Liver (tissue), 9 donors: ENCODE data around the gene MSMP. TPM values are rescaled to one million over a fixed set of nuclear protein-coding genes. Genes with fewer than 3 reads are reported as not detected.

Experiments
- DNase-seq: peaks from one replicate; pipeline ENCODE4 v3.0.0-alpha.2; 2017; ENCODE audit warnings: low spot score
- H3K27ac ChIP-seq, 2 donors: one replicate each; pipeline ENCODE4 v1.7.0; 2013; ENCODE audit warnings: inconsistent platforms in 2 of 2, low read length in 2 of 2, control low read depth in 1 of 2, low read depth in 1 of 2, mild to moderate bottlenecking in 1 of 2
- H3K27me3 ChIP-seq, 4 donors: one replicate each; pipeline versions ENCODE4 v1.6.1 to v1.7.0; 2013; ENCODE audit warnings: low read length in 3 of 4, inconsistent platforms in 1 of 4, mild to moderate bottlenecking in 1 of 4, moderate library complexity in 1 of 4; ENCODE audit not compliant: control insufficient read depth in 4 of 4, insufficient read depth in 4 of 4
- H3K36me3 ChIP-seq, 4 donors: one replicate each; pipeline versions ENCODE4 v1.6.1 to v1.7.0; 2013; ENCODE audit warnings: low read length in 3 of 4, mild to moderate bottlenecking in 3 of 4, low read depth in 1 of 4, moderate library complexity in 1 of 4; ENCODE audit not compliant: control insufficient read depth in 4 of 4, insufficient read depth in 3 of 4
- H3K4me1 ChIP-seq, 4 donors: one replicate each; pipeline versions ENCODE4 v1.6.1 to v1.7.0; 2013; ENCODE audit warnings: low read length in 3 of 4, mild to moderate bottlenecking in 3 of 4, moderate library complexity in 1 of 4; ENCODE audit not compliant: control insufficient read depth in 4 of 4, insufficient read depth in 4 of 4
- H3K4me3 ChIP-seq, 3 donors: one replicate each; pipeline versions ENCODE4 v1.6.1 to v1.7.0; 2013; ENCODE audit warnings: low read length in 3 of 3, control low read depth in 1 of 3, low read depth in 1 of 3, mild to moderate bottlenecking in 1 of 3
- H3K9ac ChIP-seq, 2 donors: one replicate each; pipeline ENCODE4 v1.7.0; 2013; ENCODE audit warnings: low read length in 2 of 2, mild to moderate bottlenecking in 2 of 2, moderate library complexity in 2 of 2, control low read depth in 1 of 2, low read depth in 1 of 2
- H3K9me3 ChIP-seq, 4 donors: one replicate each; pipeline versions ENCODE4 v1.6.1 to v1.7.0; 2013; ENCODE audit warnings: low read length in 3 of 4; ENCODE audit not compliant: control insufficient read depth in 4 of 4
- EGR1 ChIP-seq, 2 donors: IDR thresholded peaks; 2 replicates each; pipeline ENCODE4 v1.6.1; 2016 to 2018; ENCODE audit warnings: antibody characterized with exemption in 2 of 2, low read depth in 2 of 2
- FOXA1 ChIP-seq: IDR thresholded peaks from 2 replicates; pipeline ENCODE4 v1.6.1; 2016; ENCODE audit warnings: antibody characterized with exemption
- FOXA2 ChIP-seq: IDR thresholded peaks from 2 replicates; pipeline ENCODE4 v1.6.1; 2016; ENCODE audit warnings: antibody characterized with exemption
- GABPA ChIP-seq, 2 donors: IDR thresholded peaks in 1 of 2; conservative IDR thresholded peaks in 1 of 2; 2 replicates each; pipeline ENCODE4 v1.6.1; 2016; ENCODE audit warnings: antibody characterized with exemption in 2 of 2, mild to moderate bottlenecking in 1 of 2, moderate library complexity in 1 of 2
- HNF4A ChIP-seq, 2 donors: conservative IDR thresholded peaks; 2 replicates each; pipeline ENCODE4 v1.6.1; 2016; ENCODE audit warnings: antibody characterized with exemption in 2 of 2, mild to moderate bottlenecking in 2 of 2
- HNF4G ChIP-seq: IDR thresholded peaks from 2 replicates; pipeline ENCODE4 v1.6.1; 2016; ENCODE audit warnings: antibody characterized with exemption
- JUND ChIP-seq, 2 donors: IDR thresholded peaks; 2 replicates each; pipeline ENCODE4 v1.6.1; 2016; ENCODE audit warnings: antibody characterized with exemption in 2 of 2
- NR2F2 ChIP-seq: IDR thresholded peaks from 2 replicates; pipeline ENCODE4 v1.6.1; 2016; ENCODE audit warnings: antibody characterized with exemption
- RAD21 ChIP-seq, 2 donors: IDR thresholded peaks; 2 replicates each; pipeline ENCODE4 v1.6.1; 2016; ENCODE audit warnings: antibody characterized with exemption in 2 of 2, mild to moderate bottlenecking in 2 of 2
- RXRA ChIP-seq, 2 donors: IDR thresholded peaks; 2 replicates each; pipeline ENCODE4 v1.6.1; 2017 to 2018; ENCODE audit warnings: antibody characterized with exemption in 2 of 2, mild to moderate bottlenecking in 1 of 2
- SP1 ChIP-seq: IDR thresholded peaks from 2 replicates; pipeline ENCODE4 v1.6.1; 2018; ENCODE audit warnings: antibody characterized with exemption, mild to moderate bottlenecking
- TAF1 ChIP-seq: conservative IDR thresholded peaks from 2 replicates; pipeline ENCODE4 v1.6.1; 2016; ENCODE audit warnings: antibody characterized with exemption, mild to moderate bottlenecking
- YY1 ChIP-seq: IDR thresholded peaks from 2 replicates; pipeline ENCODE4 v1.6.1; 2016; ENCODE audit warnings: antibody characterized with exemption, mild to moderate bottlenecking
- WGBS: extraction: QIAGEN DNeasy Blood & Tissue Kit; methylation state at CpG from one replicate; pipeline ENCODE4 v1.1.7; 2013; 5-methylcytosine and 5-hydroxymethylcytosine counted together
- polyA plus RNA-seq, 2 donors: library from polyadenylated mRNA; stranded (reverse) in 1 of 2; unstranded in 1 of 2; fragments of 200-250 nt in 1 of 2; fragments of >200 nt in 1 of 2; fragmentation: Nextera tagmentation in 1 of 2; extraction: Ambion mirVana in 1 of 2; gene quantifications; one replicate each; pipeline versions ENCODE4 v1.2.1 to v1.2.3, GENCODE V29; 2013 to 2015
- total RNA-seq, 2 donors: library from RNA; depleted of rRNA; stranded (reverse); fragments of >200 nt; gene quantifications; one replicate each; pipeline ENCODE4 v1.2.3, GENCODE V29; 2014
- TF ChIP-seq, protein P1 (sequence below): fragments of 150-350 bp; IDR thresholded peaks from 2 replicates; pipeline ENCODE4 v1.5.1; 2017; ENCODE audit warnings: improper control_type of control experiment, low read depth, low read length; ENCODE audit not compliant: missing input control
- TF ChIP-seq, protein P2 (sequence below): IDR thresholded peaks from 2 replicates; pipeline ENCODE4 v1.6.1; 2016; ENCODE audit warnings: antibody characterized with exemption, mild to moderate bottlenecking
- TF ChIP-seq, protein P3 (sequence below): IDR thresholded peaks from 2 replicates; pipeline ENCODE4 v1.6.1; 2016; ENCODE audit warnings: antibody characterized with exemption
- TF ChIP-seq, protein P4 (sequence below): IDR thresholded peaks from 2 replicates; pipeline ENCODE4 v1.6.1; 2016; ENCODE audit warnings: antibody characterized with exemption
- TF ChIP-seq, protein P5 (sequence below): IDR thresholded peaks from 2 replicates; pipeline ENCODE4 v1.6.1; 2016; ENCODE audit warnings: antibody characterized with exemption
- donor health status: healthy.
- donor health status: healthy.
- donor health status: healthy.
- donor health status: healthy.
- donor health status: healthy.

The MSMP gene
- total and polyA plus RNA-seq, 4 donors = not detected

DNA sequence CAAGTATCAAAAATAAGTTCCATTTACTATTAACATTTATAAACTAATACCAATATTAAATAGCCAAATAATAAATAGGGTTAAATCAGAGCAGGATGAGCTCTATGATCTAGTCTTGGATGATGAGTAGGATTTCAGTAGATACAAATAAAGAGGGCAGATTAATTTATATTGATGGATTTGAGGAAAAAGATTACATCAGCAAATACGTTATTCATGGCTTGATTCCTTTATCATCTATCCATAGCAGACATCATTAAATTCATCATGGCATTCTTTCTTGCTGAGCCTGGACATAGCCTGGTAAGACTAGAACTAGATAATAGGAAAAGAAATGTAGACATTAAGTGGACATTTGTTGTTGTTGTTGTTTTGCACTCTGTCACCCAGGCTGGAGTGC lies 13.4 kb upstream of the MSMP start:
- no peak for DNase-seq
- Histone ChIP-seq H3K9ac (no peak overlapping the region), H3K9me3 (no peaks in the 10 kb centered on the region), H3K27ac (no peak overlapping the region), H3K4me3 (no peak overlapping the region), H3K36me3 (no peaks in the 10 kb centered on the region), H3K4me1 (peaks cover 2 to 22% (median 17%) of the 10 kb centered on the region in 4 donors), H3K27me3 (no peaks in the 10 kb centered on the region)
- TF ChIP-seq TAF1 = no peak
- TF ChIP-seq, protein P1, sequence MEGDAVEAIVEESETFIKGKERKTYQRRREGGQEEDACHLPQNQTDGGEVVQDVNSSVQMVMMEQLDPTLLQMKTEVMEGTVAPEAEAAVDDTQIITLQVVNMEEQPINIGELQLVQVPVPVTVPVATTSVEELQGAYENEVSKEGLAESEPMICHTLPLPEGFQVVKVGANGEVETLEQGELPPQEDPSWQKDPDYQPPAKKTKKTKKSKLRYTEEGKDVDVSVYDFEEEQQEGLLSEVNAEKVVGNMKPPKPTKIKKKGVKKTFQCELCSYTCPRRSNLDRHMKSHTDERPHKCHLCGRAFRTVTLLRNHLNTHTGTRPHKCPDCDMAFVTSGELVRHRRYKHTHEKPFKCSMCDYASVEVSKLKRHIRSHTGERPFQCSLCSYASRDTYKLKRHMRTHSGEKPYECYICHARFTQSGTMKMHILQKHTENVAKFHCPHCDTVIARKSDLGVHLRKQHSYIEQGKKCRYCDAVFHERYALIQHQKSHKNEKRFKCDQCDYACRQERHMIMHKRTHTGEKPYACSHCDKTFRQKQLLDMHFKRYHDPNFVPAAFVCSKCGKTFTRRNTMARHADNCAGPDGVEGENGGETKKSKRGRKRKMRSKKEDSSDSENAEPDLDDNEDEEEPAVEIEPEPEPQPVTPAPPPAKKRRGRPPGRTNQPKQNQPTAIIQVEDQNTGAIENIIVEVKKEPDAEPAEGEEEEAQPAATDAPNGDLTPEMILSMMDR = no peak
- no peak for TF ChIP-seq HNF4G
- TF ChIP-seq, protein P2, sequence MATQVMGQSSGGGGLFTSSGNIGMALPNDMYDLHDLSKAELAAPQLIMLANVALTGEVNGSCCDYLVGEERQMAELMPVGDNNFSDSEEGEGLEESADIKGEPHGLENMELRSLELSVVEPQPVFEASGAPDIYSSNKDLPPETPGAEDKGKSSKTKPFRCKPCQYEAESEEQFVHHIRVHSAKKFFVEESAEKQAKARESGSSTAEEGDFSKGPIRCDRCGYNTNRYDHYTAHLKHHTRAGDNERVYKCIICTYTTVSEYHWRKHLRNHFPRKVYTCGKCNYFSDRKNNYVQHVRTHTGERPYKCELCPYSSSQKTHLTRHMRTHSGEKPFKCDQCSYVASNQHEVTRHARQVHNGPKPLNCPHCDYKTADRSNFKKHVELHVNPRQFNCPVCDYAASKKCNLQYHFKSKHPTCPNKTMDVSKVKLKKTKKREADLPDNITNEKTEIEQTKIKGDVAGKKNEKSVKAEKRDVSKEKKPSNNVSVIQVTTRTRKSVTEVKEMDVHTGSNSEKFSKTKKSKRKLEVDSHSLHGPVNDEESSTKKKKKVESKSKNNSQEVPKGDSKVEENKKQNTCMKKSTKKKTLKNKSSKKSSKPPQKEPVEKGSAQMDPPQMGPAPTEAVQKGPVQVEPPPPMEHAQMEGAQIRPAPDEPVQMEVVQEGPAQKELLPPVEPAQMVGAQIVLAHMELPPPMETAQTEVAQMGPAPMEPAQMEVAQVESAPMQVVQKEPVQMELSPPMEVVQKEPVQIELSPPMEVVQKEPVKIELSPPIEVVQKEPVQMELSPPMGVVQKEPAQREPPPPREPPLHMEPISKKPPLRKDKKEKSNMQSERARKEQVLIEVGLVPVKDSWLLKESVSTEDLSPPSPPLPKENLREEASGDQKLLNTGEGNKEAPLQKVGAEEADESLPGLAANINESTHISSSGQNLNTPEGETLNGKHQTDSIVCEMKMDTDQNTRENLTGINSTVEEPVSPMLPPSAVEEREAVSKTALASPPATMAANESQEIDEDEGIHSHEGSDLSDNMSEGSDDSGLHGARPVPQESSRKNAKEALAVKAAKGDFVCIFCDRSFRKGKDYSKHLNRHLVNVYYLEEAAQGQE = no peak
- no peak for TF ChIP-seq JUND (IDR thresholded peaks at IDR 0.05)
- TF ChIP-seq, protein P3, sequence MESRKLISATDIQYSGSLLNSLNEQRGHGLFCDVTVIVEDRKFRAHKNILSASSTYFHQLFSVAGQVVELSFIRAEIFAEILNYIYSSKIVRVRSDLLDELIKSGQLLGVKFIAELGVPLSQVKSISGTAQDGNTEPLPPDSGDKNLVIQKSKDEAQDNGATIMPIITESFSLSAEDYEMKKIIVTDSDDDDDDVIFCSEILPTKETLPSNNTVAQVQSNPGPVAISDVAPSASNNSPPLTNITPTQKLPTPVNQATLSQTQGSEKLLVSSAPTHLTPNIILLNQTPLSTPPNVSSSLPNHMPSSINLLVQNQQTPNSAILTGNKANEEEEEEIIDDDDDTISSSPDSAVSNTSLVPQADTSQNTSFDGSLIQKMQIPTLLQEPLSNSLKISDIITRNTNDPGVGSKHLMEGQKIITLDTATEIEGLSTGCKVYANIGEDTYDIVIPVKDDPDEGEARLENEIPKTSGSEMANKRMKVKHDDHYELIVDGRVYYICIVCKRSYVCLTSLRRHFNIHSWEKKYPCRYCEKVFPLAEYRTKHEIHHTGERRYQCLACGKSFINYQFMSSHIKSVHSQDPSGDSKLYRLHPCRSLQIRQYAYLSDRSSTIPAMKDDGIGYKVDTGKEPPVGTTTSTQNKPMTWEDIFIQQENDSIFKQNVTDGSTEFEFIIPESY = no peak
- TF ChIP-seq, protein P4, sequence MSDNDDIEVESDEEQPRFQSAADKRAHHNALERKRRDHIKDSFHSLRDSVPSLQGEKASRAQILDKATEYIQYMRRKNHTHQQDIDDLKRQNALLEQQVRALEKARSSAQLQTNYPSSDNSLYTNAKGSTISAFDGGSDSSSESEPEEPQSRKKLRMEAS = no peak
- TF ChIP-seq RAD21 (IDR thresholded peaks at IDR 0.05) = no peak
- TF ChIP-seq FOXA2 = no peak
- no peak for TF ChIP-seq HNF4A (conservative IDR thresholded peaks at IDR 0.05)
- no peak for TF ChIP-seq SP1
- TF ChIP-seq GABPA (IDR thresholded peaks at IDR 0.05 in 1 of 2, conservative IDR thresholded peaks at IDR 0.05 in 1 of 2) = no peak
- 95% methylated on average over 1 of the region's 1 CpG for WGBS

DNA sequence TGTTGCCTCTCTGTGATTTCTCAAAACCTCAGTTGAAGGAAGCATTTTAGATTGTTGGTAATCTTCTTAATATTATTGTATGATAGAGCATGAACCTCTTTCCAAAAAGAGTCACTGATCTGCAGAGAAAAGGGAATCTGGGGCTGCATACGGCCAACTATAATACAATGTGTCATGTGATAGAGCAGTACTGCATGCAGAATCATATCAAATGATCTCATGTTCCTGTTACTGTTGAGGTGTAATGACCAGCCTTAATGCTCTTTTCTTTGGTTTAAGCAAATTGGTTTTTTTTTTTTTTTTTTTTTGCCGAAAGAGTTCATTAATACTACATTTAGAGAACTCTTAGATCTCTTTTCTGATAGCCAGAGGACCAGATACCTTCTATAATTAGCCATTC lies 12.9 kb upstream of the MSMP start:
- Histone ChIP-seq H3K27me3 (no peaks in the 10 kb centered on the region), H3K9ac (no peak overlapping the region), H3K4me3 (no peak overlapping the region), H3K36me3 (no peaks in the 10 kb centered on the region), H3K27ac (no peak overlapping the region), H3K9me3 (no peaks in the 10 kb centered on the region), H3K4me1 (peaks cover 2 to 20% (median 17%) of the 10 kb centered on the region in 4 donors)
- TF ChIP-seq NR2F2 (no peak), JUND (IDR thresholded peaks at IDR 0.05) (no peak), GABPA (IDR thresholded peaks at IDR 0.05 in 1 of 2, conservative IDR thresholded peaks at IDR 0.05 in 1 of 2) (no peak), HNF4A (conservative IDR thresholded peaks at IDR 0.05) (no peak), TAF1 (no peak), FOXA1 (no peak), EGR1 (IDR thresholded peaks at IDR 0.05; ENCODE audit: low read depth in 2 of 2) (no peak), FOXA2 (no peak), YY1 (no peak), RXRA (IDR thresholded peaks at IDR 0.05) (no peak), SP1 (no peak)
- TF ChIP-seq, protein P4 = no peak
- TF ChIP-seq, protein P5, sequence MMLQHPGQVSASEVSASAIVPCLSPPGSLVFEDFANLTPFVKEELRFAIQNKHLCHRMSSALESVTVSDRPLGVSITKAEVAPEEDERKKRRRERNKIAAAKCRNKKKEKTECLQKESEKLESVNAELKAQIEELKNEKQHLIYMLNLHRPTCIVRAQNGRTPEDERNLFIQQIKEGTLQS = no peak
- TF ChIP-seq, protein P2 = no peak
- TF ChIP-seq, protein P1 = no peak
- WGBS = 91% methylated on average over 2 of the region's 2 CpGs
- DNase-seq = no peak
